Liver (tissue), 9 donors: Measurements from ENCODE around the gene ATP6V0E2. TPM values are rescaled to one million over a fixed set of nuclear protein-coding genes. Genes with fewer than 3 reads are reported as not detected.

ENCODE experiments used
- DNase-seq: peaks from one replicate; pipeline ENCODE4 v3.0.0-alpha.2; 2017; ENCODE audit warnings: low spot score
- H3K27ac ChIP-seq, 2 donors: one replicate each; pipeline ENCODE4 v1.7.0; 2013; ENCODE audit warnings: inconsistent platforms in 2 of 2, low read length in 2 of 2, control low read depth in 1 of 2, low read depth in 1 of 2, mild to moderate bottlenecking in 1 of 2
- H3K27me3 ChIP-seq, 4 donors: one replicate each; pipeline versions ENCODE4 v1.6.1 to v1.7.0; 2013; ENCODE audit warnings: low read length in 3 of 4, inconsistent platforms in 1 of 4, mild to moderate bottlenecking in 1 of 4, moderate library complexity in 1 of 4; ENCODE audit not compliant: control insufficient read depth in 4 of 4, insufficient read depth in 4 of 4
- H3K36me3 ChIP-seq, 4 donors: one replicate each; pipeline versions ENCODE4 v1.6.1 to v1.7.0; 2013; ENCODE audit warnings: low read length in 3 of 4, mild to moderate bottlenecking in 3 of 4, low read depth in 1 of 4, moderate library complexity in 1 of 4; ENCODE audit not compliant: control insufficient read depth in 4 of 4, insufficient read depth in 3 of 4
- H3K4me1 ChIP-seq, 4 donors: one replicate each; pipeline versions ENCODE4 v1.6.1 to v1.7.0; 2013; ENCODE audit warnings: low read length in 3 of 4, mild to moderate bottlenecking in 3 of 4, moderate library complexity in 1 of 4; ENCODE audit not compliant: control insufficient read depth in 4 of 4, insufficient read depth in 4 of 4
- H3K4me3 ChIP-seq, 3 donors: one replicate each; pipeline versions ENCODE4 v1.6.1 to v1.7.0; 2013; ENCODE audit warnings: low read length in 3 of 3, control low read depth in 1 of 3, low read depth in 1 of 3, mild to moderate bottlenecking in 1 of 3
- H3K9ac ChIP-seq, 2 donors: one replicate each; pipeline ENCODE4 v1.7.0; 2013; ENCODE audit warnings: low read length in 2 of 2, mild to moderate bottlenecking in 2 of 2, moderate library complexity in 2 of 2, control low read depth in 1 of 2, low read depth in 1 of 2
- H3K9me3 ChIP-seq, 4 donors: one replicate each; pipeline versions ENCODE4 v1.6.1 to v1.7.0; 2013; ENCODE audit warnings: low read length in 3 of 4; ENCODE audit not compliant: control insufficient read depth in 4 of 4
- EGR1 ChIP-seq, 2 donors: IDR thresholded peaks; 2 replicates each; pipeline ENCODE4 v1.6.1; 2016 to 2018; ENCODE audit warnings: antibody characterized with exemption in 2 of 2, low read depth in 2 of 2
- FOXA1 ChIP-seq: IDR thresholded peaks from 2 replicates; pipeline ENCODE4 v1.6.1; 2016; ENCODE audit warnings: antibody characterized with exemption
- FOXA2 ChIP-seq: IDR thresholded peaks from 2 replicates; pipeline ENCODE4 v1.6.1; 2016; ENCODE audit warnings: antibody characterized with exemption
- GABPA ChIP-seq, 2 donors: IDR thresholded peaks in 1 of 2; conservative IDR thresholded peaks in 1 of 2; 2 replicates each; pipeline ENCODE4 v1.6.1; 2016; ENCODE audit warnings: antibody characterized with exemption in 2 of 2, mild to moderate bottlenecking in 1 of 2, moderate library complexity in 1 of 2
- HNF4A ChIP-seq, 2 donors: conservative IDR thresholded peaks; 2 replicates each; pipeline ENCODE4 v1.6.1; 2016; ENCODE audit warnings: antibody characterized with exemption in 2 of 2, mild to moderate bottlenecking in 2 of 2
- HNF4G ChIP-seq: IDR thresholded peaks from 2 replicates; pipeline ENCODE4 v1.6.1; 2016; ENCODE audit warnings: antibody characterized with exemption
- JUND ChIP-seq, 2 donors: IDR thresholded peaks; 2 replicates each; pipeline ENCODE4 v1.6.1; 2016; ENCODE audit warnings: antibody characterized with exemption in 2 of 2
- NR2F2 ChIP-seq: IDR thresholded peaks from 2 replicates; pipeline ENCODE4 v1.6.1; 2016; ENCODE audit warnings: antibody characterized with exemption
- RAD21 ChIP-seq, 2 donors: IDR thresholded peaks; 2 replicates each; pipeline ENCODE4 v1.6.1; 2016; ENCODE audit warnings: antibody characterized with exemption in 2 of 2, mild to moderate bottlenecking in 2 of 2
- SP1 ChIP-seq: IDR thresholded peaks from 2 replicates; pipeline ENCODE4 v1.6.1; 2018; ENCODE audit warnings: antibody characterized with exemption, mild to moderate bottlenecking
- TAF1 ChIP-seq: conservative IDR thresholded peaks from 2 replicates; pipeline ENCODE4 v1.6.1; 2016; ENCODE audit warnings: antibody characterized with exemption, mild to moderate bottlenecking
- YY1 ChIP-seq: IDR thresholded peaks from 2 replicates; pipeline ENCODE4 v1.6.1; 2016; ENCODE audit warnings: antibody characterized with exemption, mild to moderate bottlenecking
- WGBS: extraction: QIAGEN DNeasy Blood & Tissue Kit; methylation state at CpG from one replicate; pipeline ENCODE4 v1.1.7; 2013; 5-methylcytosine and 5-hydroxymethylcytosine counted together
- polyA plus RNA-seq, 2 donors: library from polyadenylated mRNA; stranded (reverse) in 1 of 2; unstranded in 1 of 2; fragments of 200-250 nt in 1 of 2; fragments of >200 nt in 1 of 2; fragmentation: Nextera tagmentation in 1 of 2; extraction: Ambion mirVana in 1 of 2; gene quantifications; one replicate each; pipeline versions ENCODE4 v1.2.1 to v1.2.3, GENCODE V29; 2013 to 2015
- total RNA-seq, 2 donors: library from RNA; depleted of rRNA; stranded (reverse); fragments of >200 nt; gene quantifications; one replicate each; pipeline ENCODE4 v1.2.3, GENCODE V29; 2014
- TF ChIP-seq, protein P1 (sequence below): IDR thresholded peaks from 2 replicates; pipeline ENCODE4 v1.6.1; 2016; ENCODE audit warnings: antibody characterized with exemption
- TF ChIP-seq, protein P2 (sequence below): fragments of 150-350 bp; IDR thresholded peaks from 2 replicates; pipeline ENCODE4 v1.5.1; 2017; ENCODE audit warnings: improper control_type of control experiment, low read depth, low read length; ENCODE audit not compliant: missing input control
- TF ChIP-seq, protein P3 (sequence below): IDR thresholded peaks from 2 replicates; pipeline ENCODE4 v1.6.1; 2016; ENCODE audit warnings: antibody characterized with exemption, mild to moderate bottlenecking
- TF ChIP-seq, protein P4 (sequence below): IDR thresholded peaks from 2 replicates; pipeline ENCODE4 v1.6.1; 2016; ENCODE audit warnings: antibody characterized with exemption
- TF ChIP-seq, protein P5 (sequence below): IDR thresholded peaks from 2 replicates; pipeline ENCODE4 v1.6.1; 2016; ENCODE audit warnings: antibody characterized with exemption
- donor health status: healthy.
- donor health status: healthy.
- donor health status: healthy.
- donor health status: healthy.
- donor health status: healthy.

The ATP6V0E2 gene
- total and polyA plus RNA-seq, 4 donors, result 9.8 to 77.1 (median 47.5) TPM

DNA sequence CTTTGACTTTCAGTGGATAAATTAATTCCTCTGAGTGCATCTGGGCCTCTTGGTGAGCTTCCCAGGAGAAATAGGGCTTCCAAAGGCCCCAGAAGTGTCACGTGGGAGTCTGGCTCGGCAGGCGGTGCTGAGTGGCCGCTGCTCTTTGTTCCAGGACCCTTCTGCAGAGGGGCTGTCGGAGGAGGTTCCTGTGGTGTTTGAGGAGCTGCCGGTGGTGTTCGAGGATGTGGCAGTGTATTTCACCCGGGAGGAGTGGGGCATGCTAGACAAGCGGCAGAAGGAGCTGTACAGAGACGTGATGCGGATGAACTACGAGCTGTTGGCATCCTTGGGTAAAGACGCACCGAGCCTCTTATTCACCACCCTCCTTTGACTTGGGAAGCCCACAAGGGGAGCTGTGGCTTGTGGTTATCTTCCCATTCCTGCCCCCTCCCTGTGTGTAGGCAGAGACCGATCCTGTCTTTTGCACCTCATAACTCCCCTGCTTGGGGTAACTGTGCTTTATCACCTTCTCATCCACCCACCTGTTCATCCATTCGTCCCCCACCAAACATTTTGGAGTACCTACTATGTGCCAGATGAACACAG is 23.7 kb upstream of the ATP6V0E2 start:
- Histone ChIP-seq H3K27ac (no peak overlapping the region), H3K4me1 (peaks cover 0 to 7% (median 4%) of the 10 kb centered on the region in 4 donors), H3K36me3 (peaks cover 0 to 6% (median 2%) of the 10 kb centered on the region in 4 donors), H3K27me3 (no peaks in the 10 kb centered on the region), H3K9ac (no peak overlapping the region), H3K4me3 (no peak overlapping the region), H3K9me3 (no peaks in the 10 kb centered on the region)
- 89% methylated on average over 16 of the region's 16 CpGs for WGBS
- TF ChIP-seq, protein P1, sequence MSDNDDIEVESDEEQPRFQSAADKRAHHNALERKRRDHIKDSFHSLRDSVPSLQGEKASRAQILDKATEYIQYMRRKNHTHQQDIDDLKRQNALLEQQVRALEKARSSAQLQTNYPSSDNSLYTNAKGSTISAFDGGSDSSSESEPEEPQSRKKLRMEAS, result no peak
- TF ChIP-seq FOXA2 (no peak), SP1 (no peak), RAD21 (IDR thresholded peaks at IDR 0.05) (no peak), NR2F2 (no peak), HNF4A (conservative IDR thresholded peaks at IDR 0.05) (no peak), JUND (IDR thresholded peaks at IDR 0.05) (no peak), TAF1 (no peak), GABPA (IDR thresholded peaks at IDR 0.05 in 1 of 2, conservative IDR thresholded peaks at IDR 0.05 in 1 of 2) (no peak), FOXA1 (no peak), EGR1 (IDR thresholded peaks at IDR 0.05; ENCODE audit: low read depth in 2 of 2) (no peak)
- TF ChIP-seq, protein P2, sequence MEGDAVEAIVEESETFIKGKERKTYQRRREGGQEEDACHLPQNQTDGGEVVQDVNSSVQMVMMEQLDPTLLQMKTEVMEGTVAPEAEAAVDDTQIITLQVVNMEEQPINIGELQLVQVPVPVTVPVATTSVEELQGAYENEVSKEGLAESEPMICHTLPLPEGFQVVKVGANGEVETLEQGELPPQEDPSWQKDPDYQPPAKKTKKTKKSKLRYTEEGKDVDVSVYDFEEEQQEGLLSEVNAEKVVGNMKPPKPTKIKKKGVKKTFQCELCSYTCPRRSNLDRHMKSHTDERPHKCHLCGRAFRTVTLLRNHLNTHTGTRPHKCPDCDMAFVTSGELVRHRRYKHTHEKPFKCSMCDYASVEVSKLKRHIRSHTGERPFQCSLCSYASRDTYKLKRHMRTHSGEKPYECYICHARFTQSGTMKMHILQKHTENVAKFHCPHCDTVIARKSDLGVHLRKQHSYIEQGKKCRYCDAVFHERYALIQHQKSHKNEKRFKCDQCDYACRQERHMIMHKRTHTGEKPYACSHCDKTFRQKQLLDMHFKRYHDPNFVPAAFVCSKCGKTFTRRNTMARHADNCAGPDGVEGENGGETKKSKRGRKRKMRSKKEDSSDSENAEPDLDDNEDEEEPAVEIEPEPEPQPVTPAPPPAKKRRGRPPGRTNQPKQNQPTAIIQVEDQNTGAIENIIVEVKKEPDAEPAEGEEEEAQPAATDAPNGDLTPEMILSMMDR, result no peak
- DNase-seq, result no peak

DNA sequence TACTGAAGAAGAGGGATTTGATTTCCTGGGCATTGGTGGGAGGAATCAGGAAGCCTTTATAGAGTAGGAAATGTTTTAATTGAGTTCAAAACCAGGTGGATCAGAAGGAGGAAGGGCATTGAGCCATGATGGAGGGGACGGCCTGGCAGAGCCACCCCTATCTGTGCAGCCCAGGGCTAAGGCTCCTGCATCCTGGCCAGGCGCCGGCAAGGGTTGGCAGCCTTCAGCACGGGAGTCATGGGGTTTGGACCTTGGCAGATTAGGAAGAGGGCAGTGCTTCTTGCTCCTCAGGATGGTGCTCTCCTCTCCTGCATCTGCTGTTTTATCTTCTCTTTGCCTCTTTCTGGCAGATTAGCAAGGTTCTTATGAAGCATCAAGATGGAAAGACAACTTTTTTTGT is 23.1 kb upstream of the ATP6V0E2 start:
- TF ChIP-seq HNF4A (conservative IDR thresholded peaks at IDR 0.05) (no peak), GABPA (IDR thresholded peaks at IDR 0.05 in 1 of 2, conservative IDR thresholded peaks at IDR 0.05 in 1 of 2) (no peak), SP1 (no peak), TAF1 (no peak), YY1 (no peak), EGR1 (IDR thresholded peaks at IDR 0.05; ENCODE audit: low read depth in 2 of 2) (no peak), JUND (IDR thresholded peaks at IDR 0.05) (no peak), FOXA2 (no peak), FOXA1 (no peak), RAD21 (IDR thresholded peaks at IDR 0.05) (no peak), NR2F2 (no peak), HNF4G (no peak)
- TF ChIP-seq, protein P1, result no peak
- TF ChIP-seq, protein P3, sequence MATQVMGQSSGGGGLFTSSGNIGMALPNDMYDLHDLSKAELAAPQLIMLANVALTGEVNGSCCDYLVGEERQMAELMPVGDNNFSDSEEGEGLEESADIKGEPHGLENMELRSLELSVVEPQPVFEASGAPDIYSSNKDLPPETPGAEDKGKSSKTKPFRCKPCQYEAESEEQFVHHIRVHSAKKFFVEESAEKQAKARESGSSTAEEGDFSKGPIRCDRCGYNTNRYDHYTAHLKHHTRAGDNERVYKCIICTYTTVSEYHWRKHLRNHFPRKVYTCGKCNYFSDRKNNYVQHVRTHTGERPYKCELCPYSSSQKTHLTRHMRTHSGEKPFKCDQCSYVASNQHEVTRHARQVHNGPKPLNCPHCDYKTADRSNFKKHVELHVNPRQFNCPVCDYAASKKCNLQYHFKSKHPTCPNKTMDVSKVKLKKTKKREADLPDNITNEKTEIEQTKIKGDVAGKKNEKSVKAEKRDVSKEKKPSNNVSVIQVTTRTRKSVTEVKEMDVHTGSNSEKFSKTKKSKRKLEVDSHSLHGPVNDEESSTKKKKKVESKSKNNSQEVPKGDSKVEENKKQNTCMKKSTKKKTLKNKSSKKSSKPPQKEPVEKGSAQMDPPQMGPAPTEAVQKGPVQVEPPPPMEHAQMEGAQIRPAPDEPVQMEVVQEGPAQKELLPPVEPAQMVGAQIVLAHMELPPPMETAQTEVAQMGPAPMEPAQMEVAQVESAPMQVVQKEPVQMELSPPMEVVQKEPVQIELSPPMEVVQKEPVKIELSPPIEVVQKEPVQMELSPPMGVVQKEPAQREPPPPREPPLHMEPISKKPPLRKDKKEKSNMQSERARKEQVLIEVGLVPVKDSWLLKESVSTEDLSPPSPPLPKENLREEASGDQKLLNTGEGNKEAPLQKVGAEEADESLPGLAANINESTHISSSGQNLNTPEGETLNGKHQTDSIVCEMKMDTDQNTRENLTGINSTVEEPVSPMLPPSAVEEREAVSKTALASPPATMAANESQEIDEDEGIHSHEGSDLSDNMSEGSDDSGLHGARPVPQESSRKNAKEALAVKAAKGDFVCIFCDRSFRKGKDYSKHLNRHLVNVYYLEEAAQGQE, result no peak
- TF ChIP-seq, protein P2, result no peak
- TF ChIP-seq, protein P4, sequence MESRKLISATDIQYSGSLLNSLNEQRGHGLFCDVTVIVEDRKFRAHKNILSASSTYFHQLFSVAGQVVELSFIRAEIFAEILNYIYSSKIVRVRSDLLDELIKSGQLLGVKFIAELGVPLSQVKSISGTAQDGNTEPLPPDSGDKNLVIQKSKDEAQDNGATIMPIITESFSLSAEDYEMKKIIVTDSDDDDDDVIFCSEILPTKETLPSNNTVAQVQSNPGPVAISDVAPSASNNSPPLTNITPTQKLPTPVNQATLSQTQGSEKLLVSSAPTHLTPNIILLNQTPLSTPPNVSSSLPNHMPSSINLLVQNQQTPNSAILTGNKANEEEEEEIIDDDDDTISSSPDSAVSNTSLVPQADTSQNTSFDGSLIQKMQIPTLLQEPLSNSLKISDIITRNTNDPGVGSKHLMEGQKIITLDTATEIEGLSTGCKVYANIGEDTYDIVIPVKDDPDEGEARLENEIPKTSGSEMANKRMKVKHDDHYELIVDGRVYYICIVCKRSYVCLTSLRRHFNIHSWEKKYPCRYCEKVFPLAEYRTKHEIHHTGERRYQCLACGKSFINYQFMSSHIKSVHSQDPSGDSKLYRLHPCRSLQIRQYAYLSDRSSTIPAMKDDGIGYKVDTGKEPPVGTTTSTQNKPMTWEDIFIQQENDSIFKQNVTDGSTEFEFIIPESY, result no peak
- TF ChIP-seq, protein P5, sequence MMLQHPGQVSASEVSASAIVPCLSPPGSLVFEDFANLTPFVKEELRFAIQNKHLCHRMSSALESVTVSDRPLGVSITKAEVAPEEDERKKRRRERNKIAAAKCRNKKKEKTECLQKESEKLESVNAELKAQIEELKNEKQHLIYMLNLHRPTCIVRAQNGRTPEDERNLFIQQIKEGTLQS, result no peak
- H3K27ac ChIP-seq, result no peak overlapping the region
- no peak overlapping the region for H3K4me3 ChIP-seq
- H3K9me3 ChIP-seq, result no peaks in the 10 kb centered on the region
- H3K9ac ChIP-seq, result no peak overlapping the region
- H3K27me3 ChIP-seq, result no peaks in the 10 kb centered on the region
- peaks cover 0 to 7% (median 4%) of the 10 kb centered on the region in 4 donors for H3K4me1 ChIP-seq
- WGBS, result 82% methylated on average over 4 of the region's 4 CpGs
- H3K36me3 ChIP-seq, result peaks cover 0 to 6% (median 2%) of the 10 kb centered on the region in 4 donors
- no peak for DNase-seq
